Stimulated activated CD4-positive, alpha-beta T cell treated with anti-CD3 and anti-CD28 coated beads, Interleukin-12 subunit alpha, Interleukin-12 subunit beta, amount 100 ng/mL, for 24 hours (primary cell): Measurements from ENCODE around the gene CIPC.

ENCODE experiments used
- DNase-seq, 2 experiments: peaks; one replicate each; pipeline ENCODE4 v3.0.0-alpha.2; 2020; ENCODE audit warnings: low read depth in 2 of 2

Gene CIPC

GRCh38 chr14:77151918-77152588 is 54.0 kb downstream of the CIPC start:
- no peak for DNase-seq

GRCh38 chr14:77153802-77154201 is 55.7 kb downstream of the CIPC start:
- DNase-seq: no peak

- no peak for DNase-seq
Measured at GRCh38 chr14:77154421-77154820, 56.4 kb downstream of the CIPC start.

GRCh38 chr14:77155083-77155482 is 57.0 kb downstream of the CIPC start:
- no peak for DNase-seq

GRCh38 chr14:77157740-77158139 is 59.7 kb downstream of the CIPC start:
- DNase-seq: no peak

- no peak for DNase-seq
Measured at GRCh38 chr14:77158175-77158881, 60.3 kb downstream of the CIPC start.

- DNase-seq: no peak
Measured at GRCh38 chr14:77158882-77159255, 60.8 kb downstream of the CIPC start.

- DNase-seq: no peak
Measured at GRCh38 chr14:77161011-77161410, 63.0 kb downstream of the CIPC start.
